Stromal cell of bone marrow (primary cell): ENCODE data around the gene ATP6V0A4.

Source experiments
- DNase-seq: peaks from one replicate; pipeline ENCODE4 v3.0.0-alpha.2; 2012; ENCODE audit warnings: low read depth

The ATP6V0A4 gene

GRCh38 chr7:138661069-138661635 lies 136.8 kb downstream of the ATP6V0A4 start:
- DNase-seq: no peak

- no peak for DNase-seq
Observed at GRCh38 chr7:138658889-138659288, 139.1 kb downstream of the ATP6V0A4 start.

- DNase-seq: no peak
Observed at GRCh38 chr7:138657854-138658386, 140.1 kb downstream of the ATP6V0A4 start.

GRCh38 chr7:138656952-138657351 lies 141.0 kb downstream of the ATP6V0A4 start:
- no peak for DNase-seq
